Measurements from ENCODE around the gene ZNF200.
A peak's percentile ranks its signal among the peaks of the same experiment; 100 is the strongest.
"Not testable (repeated sequence)": the region's sequence is repeated elsewhere in the genome, so short reads cannot be mapped to it uniquely, and the experiment has no call there.

Gene ZNF200

GRCh38 chr16:3205939-3206338 is 29.0 kb downstream of the ZNF200 start:
- not testable (repeated sequence) for DNase-seq (ENCODE audit: insufficient read length, low spot score); FAIRE-seq

- DNase-seq (ENCODE audit: insufficient read length, low spot score): no peak
Observed at GRCh38 chr16:3202903-3203539, 31.9 kb downstream of the ZNF200 start.

GRCh38 chr16:3198334-3199072 is 36.5 kb downstream of the ZNF200 start:
- DNase-seq (ENCODE audit: insufficient read length, low spot score): no peak
- no peak for FAIRE-seq

More at GRCh38 chr16:3202903-3203539, 31.9 kb downstream of the ZNF200 start:
- no peak for FAIRE-seq

GRCh38 chr16:3197694-3198333 is 37.1 kb downstream of the ZNF200 start:
- FAIRE-seq; DNase-seq (ENCODE audit: insufficient read length, low spot score): not testable (repeated sequence)

GRCh38 chr16:3195975-3196374 is 39.0 kb downstream of the ZNF200 start:
- no peak for FAIRE-seq
- DNase-seq (ENCODE audit: insufficient read length, low spot score): no peak

- FAIRE-seq (no peak), DNase-seq (ENCODE audit: insufficient read length, low spot score) (no peak)
Observed at GRCh38 chr16:3194792-3195191, 40.2 kb downstream of the ZNF200 start.

GRCh38 chr16:3193221-3194212 is 41.4 kb downstream of the ZNF200 start:
- DNase-seq (ENCODE audit: insufficient read length, low spot score) (no peak), FAIRE-seq (no peak)

- no peak for FAIRE-seq
Observed at GRCh38 chr16:3192476-3193019, 42.4 kb downstream of the ZNF200 start.

GRCh38 chr16:3190949-3191353 is 44.0 kb downstream of the ZNF200 start:
- FAIRE-seq: no peak
- no peak for DNase-seq (ENCODE audit: insufficient read length, low spot score)

More at GRCh38 chr16:3192476-3193019, 42.4 kb downstream of the ZNF200 start:
- DNase-seq (ENCODE audit: insufficient read length, low spot score): no peak

- FAIRE-seq: no peak
- DNase-seq (ENCODE audit: insufficient read length, low spot score): no peak
Observed at GRCh38 chr16:3189869-3190268, 45.1 kb downstream of the ZNF200 start.

GRCh38 chr16:3188925-3189825 is 45.8 kb downstream of the ZNF200 start:
- FAIRE-seq: no peak
- DNase-seq (ENCODE audit: insufficient read length, low spot score): no peak

GRCh38 chr16:3188675-3188924 is 46.4 kb downstream of the ZNF200 start:
- DNase-seq (ENCODE audit: insufficient read length, low spot score): no peak
- FAIRE-seq: no peak

GRCh38 chr16:3187798-3188674 is 46.9 kb downstream of the ZNF200 start, which contains the start of gene OR1F1:
Gene OR1F1, plus strand, starts transcription at chr16:3188204.
- DNase-seq (ENCODE audit: insufficient read length, low spot score) (peak; percentile 67), FAIRE-seq (no peak)

GRCh38 chr16:3186946-3187690 is 47.8 kb downstream of the ZNF200 start:
- DNase-seq (ENCODE audit: insufficient read length, low spot score) (no peak), FAIRE-seq (no peak)

GRCh38 chr16:3183445-3184139 is 51.4 kb downstream of the ZNF200 start:
- FAIRE-seq: no peak
- DNase-seq (ENCODE audit: insufficient read length, low spot score): no peak

GRCh38 chr16:3182608-3183444 is 52.1 kb downstream of the ZNF200 start:
- DNase-seq (ENCODE audit: insufficient read length, low spot score): no peak
- no peak for FAIRE-seq

Data from HTR-8/SVneo (cell line).